SK-N-SH treated with all-trans-retinoic acid at 6 μM for 48 hours (cell line): Measurements from ENCODE around the gene DXO.

Experiments
- ARNTL ChIP-seq: fragments of 450-650 bp; formaldehyde crosslinking; IDR thresholded peaks from 2 replicates; pipeline ENCODE4 v1.5.0; 2020; ENCODE audit warnings: low read depth, mild to moderate bottlenecking, moderate library complexity, borderline replicate concordance
- ESRRG ChIP-seq: fragments of 250-450 bp; sonication (Bioruptor Pico); IDR thresholded peaks from 2 replicates; pipeline ENCODE4 v1.6.1; 2021; ENCODE audit warnings: mild to moderate bottlenecking
- ISL1 ChIP-seq: fragments of 250-450 bp; sonication (Bioruptor Pico); IDR thresholded peaks from 2 replicates; pipeline ENCODE4 v2.1.2; 2022; ENCODE audit warnings: mild to moderate bottlenecking, moderate library complexity
- RARB ChIP-seq: fragments of 250-450 bp; sonication (Bioruptor Pico); IDR thresholded peaks from 2 replicates; pipeline ENCODE4 v1.8.0; 2021; ENCODE audit warnings: mild to moderate bottlenecking, moderate library complexity
- SNAI2 ChIP-seq: fragments of 250-450 bp; sonication (Bioruptor Pico); IDR thresholded peaks from 2 replicates; pipeline ENCODE4 v1.5.0; 2020; ENCODE audit warnings: mild to moderate bottlenecking, moderate library complexity
- TCF4 ChIP-seq: fragments of 250-450 bp; sonication (Bioruptor Pico); IDR thresholded peaks from 2 replicates; pipeline ENCODE4 v1.8.0; 2021; ENCODE audit warnings: mild to moderate bottlenecking, moderate library complexity, borderline replicate concordance
- ZC3H10 ChIP-seq: fragments of 250-450 bp; sonication (Bioruptor Pico); IDR thresholded peaks from 2 replicates; pipeline ENCODE4 v1.5.1; 2021; ENCODE audit warnings: mild to moderate bottlenecking, moderate library complexity
- ZFP3 ChIP-seq: fragments of 250-450 bp; sonication (Bioruptor Pico); IDR thresholded peaks from 2 replicates; pipeline ENCODE4 v1.5.0; 2020; ENCODE audit warnings: mild to moderate bottlenecking, moderate library complexity
- ZFP30 ChIP-seq: fragments of 450-650 bp; formaldehyde crosslinking; IDR thresholded peaks from 2 replicates; pipeline ENCODE4 v1.5.0; 2022; ENCODE audit warnings: mild to moderate bottlenecking, moderate library complexity
- TF ChIP-seq, protein P1 (sequence below): fragments of 250-450 bp; sonication (Bioruptor Pico); IDR thresholded peaks from 2 replicates; pipeline ENCODE4 v1.8.0; 2020; ENCODE audit warnings: mild to moderate bottlenecking, moderate library complexity, borderline replicate concordance
- TF ChIP-seq, protein P2 (sequence below): fragments of 250-450 bp; sonication (Bioruptor Pico); IDR thresholded peaks from 2 replicates; pipeline ENCODE4 v1.8.0; 2021; ENCODE audit warnings: low read depth, mild to moderate bottlenecking, moderate library complexity, borderline replicate concordance
- TF ChIP-seq, protein P3 (sequence below): fragments of 250-450 bp; sonication (Bioruptor Pico); IDR thresholded peaks from 2 replicates; pipeline ENCODE4 v1.5.1; 2020; ENCODE audit warnings: low read depth, mild to moderate bottlenecking, moderate library complexity

DNA sequence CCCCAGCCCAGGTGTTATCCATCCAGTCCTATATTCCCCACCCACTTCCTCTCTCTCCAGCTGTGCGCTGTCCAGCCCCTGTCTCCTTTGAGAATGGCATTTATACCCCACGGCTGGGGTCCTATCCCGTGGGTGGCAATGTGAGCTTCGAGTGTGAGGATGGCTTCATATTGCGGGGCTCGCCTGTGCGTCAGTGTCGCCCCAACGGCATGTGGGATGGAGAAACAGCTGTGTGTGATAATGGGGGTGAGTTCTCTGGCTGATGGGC is 43.3 kb downstream of the DXO start:
- no peak for TF ChIP-seq ZFP30 (CRISPR knock-in tag)
- TF ChIP-seq, protein P1, sequence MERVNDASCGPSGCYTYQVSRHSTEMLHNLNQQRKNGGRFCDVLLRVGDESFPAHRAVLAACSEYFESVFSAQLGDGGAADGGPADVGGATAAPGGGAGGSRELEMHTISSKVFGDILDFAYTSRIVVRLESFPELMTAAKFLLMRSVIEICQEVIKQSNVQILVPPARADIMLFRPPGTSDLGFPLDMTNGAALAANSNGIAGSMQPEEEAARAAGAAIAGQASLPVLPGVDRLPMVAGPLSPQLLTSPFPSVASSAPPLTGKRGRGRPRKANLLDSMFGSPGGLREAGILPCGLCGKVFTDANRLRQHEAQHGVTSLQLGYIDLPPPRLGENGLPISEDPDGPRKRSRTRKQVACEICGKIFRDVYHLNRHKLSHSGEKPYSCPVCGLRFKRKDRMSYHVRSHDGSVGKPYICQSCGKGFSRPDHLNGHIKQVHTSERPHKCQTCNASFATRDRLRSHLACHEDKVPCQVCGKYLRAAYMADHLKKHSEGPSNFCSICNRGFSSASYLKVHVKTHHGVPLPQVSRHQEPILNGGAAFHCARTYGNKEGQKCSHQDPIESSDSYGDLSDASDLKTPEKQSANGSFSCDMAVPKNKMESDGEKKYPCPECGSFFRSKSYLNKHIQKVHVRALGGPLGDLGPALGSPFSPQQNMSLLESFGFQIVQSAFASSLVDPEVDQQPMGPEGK (CRISPR knock-in tag), result no peak
- TF ChIP-seq TCF4, result no peak
- TF ChIP-seq SNAI2 (CRISPR knock-in tag), result no peak
- TF ChIP-seq ZC3H10 (CRISPR knock-in tag), result no peak
- TF ChIP-seq RARB (CRISPR knock-in tag), result no peak
- TF ChIP-seq, protein P2, sequence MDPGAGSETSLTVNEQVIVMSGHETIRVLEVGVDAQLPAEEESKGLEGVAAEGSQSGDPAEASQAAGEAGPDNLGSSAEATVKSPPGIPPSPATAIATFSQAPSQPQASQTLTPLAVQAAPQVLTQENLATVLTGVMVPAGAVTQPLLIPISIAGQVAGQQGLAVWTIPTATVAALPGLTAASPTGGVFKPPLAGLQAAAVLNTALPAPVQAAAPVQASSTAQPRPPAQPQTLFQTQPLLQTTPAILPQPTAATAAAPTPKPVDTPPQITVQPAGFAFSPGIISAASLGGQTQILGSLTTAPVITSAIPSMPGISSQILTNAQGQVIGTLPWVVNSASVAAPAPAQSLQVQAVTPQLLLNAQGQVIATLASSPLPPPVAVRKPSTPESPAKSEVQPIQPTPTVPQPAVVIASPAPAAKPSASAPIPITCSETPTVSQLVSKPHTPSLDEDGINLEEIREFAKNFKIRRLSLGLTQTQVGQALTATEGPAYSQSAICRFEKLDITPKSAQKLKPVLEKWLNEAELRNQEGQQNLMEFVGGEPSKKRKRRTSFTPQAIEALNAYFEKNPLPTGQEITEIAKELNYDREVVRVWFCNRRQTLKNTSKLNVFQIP (CRISPR knock-in tag), result no peak
- no peak for TF ChIP-seq ARNTL
- TF ChIP-seq ISL1 (CRISPR knock-in tag), result no peak
- TF ChIP-seq ESRRG (CRISPR knock-in tag), result no peak
- TF ChIP-seq, protein P3, sequence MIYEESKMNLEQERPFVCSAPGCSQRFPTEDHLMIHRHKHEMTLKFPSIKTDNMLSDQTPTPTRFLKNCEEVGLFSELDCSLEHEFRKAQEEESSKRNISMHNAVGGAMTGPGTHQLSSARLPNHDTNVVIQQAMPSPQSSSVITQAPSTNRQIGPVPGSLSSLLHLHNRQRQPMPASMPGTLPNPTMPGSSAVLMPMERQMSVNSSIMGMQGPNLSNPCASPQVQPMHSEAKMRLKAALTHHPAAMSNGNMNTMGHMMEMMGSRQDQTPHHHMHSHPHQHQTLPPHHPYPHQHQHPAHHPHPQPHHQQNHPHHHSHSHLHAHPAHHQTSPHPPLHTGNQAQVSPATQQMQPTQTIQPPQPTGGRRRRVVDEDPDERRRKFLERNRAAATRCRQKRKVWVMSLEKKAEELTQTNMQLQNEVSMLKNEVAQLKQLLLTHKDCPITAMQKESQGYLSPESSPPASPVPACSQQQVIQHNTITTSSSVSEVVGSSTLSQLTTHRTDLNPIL, result no peak
- TF ChIP-seq ZFP3 (CRISPR knock-in tag), result no peak
